IPS-15b (cell line): ENCODE measurements around the gene TLN1.
A peak's percentile ranks its signal among the peaks of the same experiment; 100 is the strongest.

Source experiments
- H3K27me3 ChIP-seq: one replicate; pipeline ENCODE4 v1.6.1; 2013; ENCODE audit warnings: low read length; ENCODE audit not compliant: control insufficient read depth, insufficient read depth
- H3K36me3 ChIP-seq: one replicate; pipeline ENCODE4 v1.6.1; 2013; ENCODE audit warnings: low read length; ENCODE audit not compliant: control insufficient read depth, insufficient read depth
- H3K4me1 ChIP-seq: one replicate; pipeline ENCODE4 v1.6.1; 2013; ENCODE audit warnings: mild to moderate bottlenecking, low read length; ENCODE audit not compliant: control insufficient read depth, insufficient read depth
- H3K4me3 ChIP-seq: one replicate; pipeline ENCODE4 v1.5.1; 2013; ENCODE audit warnings: low read depth, low read length
- H3K9ac ChIP-seq: one replicate; pipeline ENCODE4 v1.6.1; 2013; ENCODE audit warnings: low read depth, mild to moderate bottlenecking, low read length
- H3K9me3 ChIP-seq: one replicate; pipeline ENCODE4 v1.6.1; 2013; ENCODE audit warnings: mild to moderate bottlenecking, low read length; ENCODE audit not compliant: control insufficient read depth, insufficient read depth

TLN1 gene

DNA sequence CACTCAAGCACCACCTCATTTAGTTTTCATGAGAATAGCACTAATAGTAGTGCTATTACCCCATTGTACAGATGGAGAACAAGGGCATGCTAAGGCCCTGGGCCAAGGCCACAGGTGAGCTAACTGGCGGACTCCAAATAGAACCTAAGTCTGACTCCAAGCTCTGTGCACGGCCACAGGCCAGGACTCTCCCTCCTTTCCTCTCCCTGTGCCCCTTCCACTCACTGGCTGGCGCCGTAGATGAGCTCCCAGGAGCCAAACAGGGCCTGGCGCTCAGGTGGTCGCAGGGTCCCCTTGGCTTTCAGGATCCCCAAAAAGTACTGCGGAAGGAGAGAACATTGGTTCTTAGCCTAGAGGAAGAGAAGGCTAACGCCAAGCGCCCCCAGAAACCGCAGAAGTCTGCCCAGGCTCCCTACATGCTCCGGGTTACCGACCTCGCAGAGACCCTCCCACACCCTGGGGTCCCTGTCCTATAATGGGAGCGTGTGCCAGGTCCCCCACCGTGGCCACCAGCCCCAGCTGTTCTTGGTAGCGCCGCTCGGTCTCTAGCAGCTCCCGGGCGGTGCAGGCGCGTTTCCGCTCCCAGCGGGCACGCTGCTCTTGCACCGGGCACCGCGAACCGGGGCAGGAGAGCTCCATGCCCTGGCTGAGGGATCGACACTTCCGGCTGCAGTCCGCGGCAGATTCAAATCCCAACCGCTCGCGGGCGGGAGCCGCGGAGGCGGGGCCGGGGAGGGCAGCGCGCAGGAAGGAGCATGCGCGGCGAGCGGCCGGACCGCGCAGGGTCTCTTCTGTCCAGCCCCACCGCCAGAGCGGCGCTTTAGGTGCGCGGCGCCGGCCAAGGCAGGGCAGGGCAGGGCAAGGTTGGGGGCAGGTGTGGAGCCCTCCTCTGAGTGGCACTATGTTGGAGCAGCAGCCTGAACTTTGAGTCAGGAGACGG lies 67.2 kb downstream of the TLN1 start, which contains the start of gene ARHGEF39:
ARHGEF39 (minus strand) TSS at position 665 of the 940 bp plus-strand sequence; CDS start at position 639, 26 bp downstream.
- Histone ChIP-seq H3K9me3 (no peaks in the 10 kb centered on the region), H3K36me3 (peaks cover 27% of the 10 kb centered on the region), H3K9ac (peak within 1 kb of the TSS; percentile 94), H3K4me1 (peaks cover 7% of the 10 kb centered on the region), H3K27me3 (no peaks in the 10 kb centered on the region), H3K4me3 (peak within 1 kb of the TSS; percentile 92)

DNA sequence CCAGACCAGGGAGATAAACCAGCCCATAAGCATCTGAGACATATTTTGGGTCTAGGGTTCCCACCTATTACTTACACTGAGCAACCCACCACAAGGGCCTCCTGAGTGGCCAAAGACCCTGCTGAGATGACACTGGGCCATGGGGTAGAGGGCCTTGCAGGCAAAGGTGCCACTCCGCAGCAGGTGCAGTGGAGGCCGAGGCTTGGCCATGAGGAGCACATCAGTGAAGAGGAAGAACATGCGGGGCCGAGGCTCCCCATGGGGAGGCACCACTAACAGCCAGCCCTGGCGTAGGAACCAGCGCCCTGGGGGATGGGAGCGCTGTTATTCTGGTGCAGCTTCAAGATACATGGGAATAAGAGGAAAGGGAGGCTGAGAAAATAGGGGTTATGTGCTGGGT lies 69.6 kb downstream of the TLN1 start:
- Histone ChIP-seq H3K36me3 (peaks cover 27% of the 10 kb centered on the region), H3K4me1 (peaks cover 7% of the 10 kb centered on the region), H3K4me3 (no peak overlapping the region), H3K27me3 (no peaks in the 10 kb centered on the region), H3K9ac (no peak overlapping the region), H3K9me3 (no peaks in the 10 kb centered on the region)

DNA sequence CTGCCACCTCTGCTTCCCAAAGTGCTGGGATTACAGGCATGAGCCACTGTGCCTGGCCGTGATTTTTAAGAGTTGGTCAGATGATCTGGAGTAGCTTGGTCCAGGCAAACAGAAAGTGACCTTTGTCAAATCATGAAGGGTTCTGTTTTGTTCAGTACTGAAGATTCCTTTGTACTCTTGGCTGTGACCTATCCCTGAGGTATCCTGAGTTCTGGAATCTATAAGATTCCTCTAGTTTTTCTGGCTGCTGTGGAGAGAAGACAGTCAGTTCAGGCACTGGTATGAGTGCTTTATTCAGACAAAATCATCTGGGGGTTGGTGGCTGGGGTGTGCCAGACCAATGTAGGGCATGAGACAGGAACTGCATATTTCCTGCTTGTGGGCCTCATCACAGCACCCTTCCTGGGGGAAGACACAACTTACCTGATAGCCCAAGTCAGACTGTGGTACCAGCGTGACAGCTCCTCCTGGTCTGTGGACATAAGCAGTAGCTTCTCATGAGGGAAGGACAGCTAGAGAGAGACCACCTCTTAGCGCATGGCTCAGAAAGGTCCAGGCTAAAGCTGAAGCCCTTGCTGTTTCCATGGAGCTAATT lies 70.1 kb downstream of the TLN1 start:
- H3K36me3 ChIP-seq, result peaks cover 27% of the 10 kb centered on the region
- no peak overlapping the region for H3K4me3 ChIP-seq
- no peak overlapping the region for H3K9ac ChIP-seq
- peaks cover 7% of the 10 kb centered on the region for H3K4me1 ChIP-seq
- no peaks in the 10 kb centered on the region for H3K9me3 ChIP-seq
- H3K27me3 ChIP-seq, result no peaks in the 10 kb centered on the region

DNA sequence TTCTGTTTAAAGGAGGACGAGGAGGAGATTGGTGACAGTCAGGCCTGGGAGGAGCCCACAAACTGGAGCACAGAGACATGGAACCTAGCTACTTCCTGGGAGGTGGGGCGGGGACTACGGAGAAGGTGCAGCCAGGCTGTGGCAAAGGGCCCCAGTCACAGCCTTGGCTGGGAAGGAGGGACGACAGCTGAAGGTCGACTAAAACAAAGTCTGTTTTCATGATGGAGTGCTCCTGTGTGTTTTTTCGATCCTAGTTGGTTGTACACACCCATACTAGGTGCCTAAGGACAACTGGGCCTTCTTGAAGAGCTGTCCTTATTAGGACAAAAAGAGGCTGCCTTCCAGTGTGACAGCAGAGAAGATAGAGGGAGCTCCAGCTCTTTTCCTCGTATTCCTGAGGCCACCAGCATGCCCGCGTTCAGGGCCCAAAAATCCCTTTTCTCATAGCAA lies 71.0 kb downstream of the TLN1 start:
- H3K27me3 ChIP-seq, result peaks cover 7% of the 10 kb centered on the region
- no peak overlapping the region for H3K9ac ChIP-seq
- no peaks in the 10 kb centered on the region for H3K9me3 ChIP-seq
- peaks cover 27% of the 10 kb centered on the region for H3K36me3 ChIP-seq
- no peak overlapping the region for H3K4me3 ChIP-seq
- H3K4me1 ChIP-seq, result peaks cover 7% of the 10 kb centered on the region

DNA sequence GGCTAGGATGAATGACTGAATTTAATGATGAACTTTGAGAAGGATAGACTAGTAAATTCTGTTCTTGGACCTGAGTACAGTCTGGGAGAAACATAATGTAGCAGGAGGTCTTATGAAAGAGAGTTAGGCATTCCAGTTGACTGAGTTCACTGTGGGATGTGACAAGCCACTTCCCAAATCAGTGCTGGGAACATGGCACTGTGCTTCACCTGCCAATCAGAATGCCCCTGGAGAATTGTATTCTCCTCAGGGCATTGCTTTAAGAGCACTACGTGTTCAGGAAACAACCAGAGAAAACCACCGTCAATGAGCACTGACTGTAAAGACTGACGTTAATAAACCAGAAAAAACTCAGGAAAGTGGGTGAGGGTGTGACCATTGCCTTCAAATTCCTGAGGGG lies 72.7 kb downstream of the TLN1 start:
- Histone ChIP-seq H3K9ac (no peak overlapping the region), H3K36me3 (peaks cover 27% of the 10 kb centered on the region), H3K9me3 (no peaks in the 10 kb centered on the region), H3K27me3 (peaks cover 8% of the 10 kb centered on the region), H3K4me1 (peaks cover 6% of the 10 kb centered on the region), H3K4me3 (peak overlapping the region; percentile 84)

DNA sequence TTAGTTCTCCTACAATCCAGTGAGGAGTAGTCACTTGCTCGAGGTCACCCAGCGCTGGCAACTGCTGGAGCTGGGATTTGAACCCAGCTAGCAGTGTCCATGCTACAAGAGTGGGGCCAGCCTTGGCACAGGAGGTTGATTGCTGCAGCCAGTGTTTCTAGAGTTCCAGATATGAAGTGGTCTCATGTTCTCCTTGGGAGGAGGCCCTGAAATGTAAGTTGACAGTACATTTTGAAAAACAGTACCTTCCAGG lies 73.1 kb downstream of the TLN1 start:
- Histone ChIP-seq H3K36me3 (peaks cover 27% of the 10 kb centered on the region), H3K9me3 (no peaks in the 10 kb centered on the region), H3K4me3 (peak overlapping the region; percentile 84), H3K9ac (peak overlapping the region; percentile 97), H3K4me1 (peaks cover 3% of the 10 kb centered on the region), H3K27me3 (peaks cover 8% of the 10 kb centered on the region)

DNA sequence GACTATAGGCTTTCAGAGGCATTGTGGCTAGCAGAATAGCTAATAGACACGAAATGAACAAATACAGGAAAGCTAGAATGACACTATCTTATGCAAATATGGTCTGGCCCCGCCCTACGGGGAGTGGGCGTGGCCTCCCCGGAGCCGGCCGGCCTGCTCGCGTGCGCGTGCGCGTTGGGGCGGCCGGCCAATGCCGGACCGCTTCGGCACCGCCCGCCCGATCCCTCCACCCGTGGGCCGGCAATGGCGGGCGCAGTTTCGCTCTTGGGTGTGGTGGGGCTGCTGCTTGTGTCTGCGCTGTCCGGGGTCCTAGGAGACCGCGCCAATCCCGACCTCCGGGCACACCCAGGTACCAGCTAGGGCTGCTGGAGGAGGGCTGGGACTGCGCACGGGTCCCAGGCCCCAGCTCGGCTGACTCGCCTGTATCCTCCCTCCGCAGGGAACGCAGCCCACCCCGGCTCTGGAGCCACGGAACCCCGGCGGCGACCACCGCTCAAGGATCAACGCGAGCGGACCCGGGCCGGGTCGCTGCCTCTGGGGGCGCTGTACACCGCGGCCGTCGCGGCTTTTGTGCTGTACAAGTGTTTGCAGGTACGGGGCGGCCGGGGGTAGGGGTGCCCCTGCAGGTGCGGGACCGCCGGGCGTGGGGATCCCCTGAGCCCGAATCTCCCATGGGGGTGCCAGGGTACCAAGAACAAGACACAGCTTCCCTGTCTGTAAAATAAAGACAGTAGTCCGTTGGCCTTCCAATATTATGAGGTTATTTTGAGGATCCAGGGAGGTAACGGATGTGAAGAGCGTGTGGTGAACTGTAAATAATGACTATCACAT lies 73.6 kb downstream of the TLN1 start, which contains the start of gene CCDC107:
CCDC107 (plus strand) TSS at position 156 of the 831 bp plus-strand sequence; CDS start at position 244, 88 bp downstream.
- Histone ChIP-seq H3K4me3 (peak within 1 kb of the TSS; percentile 84), H3K9me3 (no peaks in the 10 kb centered on the region), H3K9ac (peak within 1 kb of the TSS; percentile 97), H3K36me3 (peaks cover 26% of the 10 kb centered on the region), H3K4me1 (no peaks in the 10 kb centered on the region), H3K27me3 (peaks cover 8% of the 10 kb centered on the region)

DNA sequence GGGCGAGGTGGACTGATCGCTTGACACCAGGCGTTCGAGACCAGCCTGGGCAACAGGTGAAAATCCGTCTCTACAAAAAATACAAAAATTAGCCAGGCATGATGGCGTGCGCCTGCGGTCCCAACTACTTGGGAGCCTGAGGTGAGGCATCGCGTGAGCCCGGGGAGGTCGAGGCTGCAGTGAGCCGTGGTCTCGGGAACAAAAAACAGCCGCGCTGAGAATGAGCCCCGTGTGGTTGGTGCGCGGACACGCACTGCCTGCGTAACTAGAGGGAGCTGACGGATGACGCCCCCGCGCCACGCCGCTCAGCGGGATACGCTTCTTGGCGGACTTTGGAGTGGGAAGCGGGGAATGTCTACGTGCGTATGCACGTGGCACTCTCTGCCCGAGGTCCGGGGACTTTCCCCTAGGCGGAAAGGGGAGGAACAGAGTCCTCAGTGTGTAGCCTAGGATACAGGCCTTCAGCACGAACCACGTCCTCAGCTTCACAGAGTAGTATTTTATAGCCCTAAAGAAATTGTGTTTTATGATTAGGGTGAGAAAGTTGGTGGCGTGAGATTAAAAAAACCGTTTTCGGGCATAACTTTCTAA lies 74.4 kb downstream of the TLN1 start, which contains the start of gene RMRP:
RMRP (minus strand) TSS at position 474 of the 591 bp plus-strand sequence.
- Histone ChIP-seq H3K36me3 (peaks cover 19% of the 10 kb centered on the region), H3K27me3 (peaks cover 8% of the 10 kb centered on the region), H3K9ac (peak within 1 kb of the TSS; percentile 97), H3K4me3 (peak within 1 kb of the TSS; percentile 84), H3K9me3 (no peaks in the 10 kb centered on the region), H3K4me1 (no peaks in the 10 kb centered on the region)

DNA sequence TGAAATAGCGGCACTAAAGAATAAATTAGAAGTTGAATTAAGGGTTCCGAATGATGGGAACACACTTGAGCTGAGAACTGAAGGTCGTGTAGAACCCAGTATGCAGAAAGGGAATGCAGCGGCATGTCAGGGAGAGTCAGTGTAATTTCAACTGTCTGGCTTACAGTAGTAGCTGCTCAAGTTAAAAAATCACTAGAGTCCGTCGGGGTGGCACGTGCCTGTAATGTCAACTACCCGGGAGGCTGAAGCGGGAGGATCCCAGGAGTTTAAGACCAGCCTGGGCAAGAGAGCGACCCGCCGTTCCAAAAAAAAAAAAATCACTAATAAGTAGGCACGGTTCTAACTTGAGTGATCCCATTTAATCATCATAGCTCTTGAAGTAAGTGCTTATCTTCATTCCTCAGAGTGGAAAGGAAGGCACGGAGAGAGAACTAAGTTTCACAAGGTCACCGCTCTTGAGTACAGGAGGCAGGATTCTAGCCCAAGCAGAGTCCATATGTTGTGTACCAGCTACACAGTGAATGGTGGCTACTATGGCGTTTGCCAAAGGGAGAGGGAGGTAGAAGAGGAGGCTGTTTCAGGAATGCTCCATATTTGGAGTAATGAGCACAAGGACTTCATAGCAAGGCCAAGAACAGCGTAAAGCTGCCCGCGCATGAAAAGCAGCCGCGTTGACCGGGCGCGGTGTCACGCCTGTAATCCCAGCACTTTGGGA lies 75.0 kb downstream of the TLN1 start:
- H3K27me3 ChIP-seq, result peaks cover 8% of the 10 kb centered on the region
- no peaks in the 10 kb centered on the region for H3K9me3 ChIP-seq
- peak overlapping the region; percentile 84 for H3K4me3 ChIP-seq
- no peaks in the 10 kb centered on the region for H3K4me1 ChIP-seq
- H3K9ac ChIP-seq, result peak overlapping the region; percentile 4
- H3K36me3 ChIP-seq, result peaks cover 13% of the 10 kb centered on the region

DNA sequence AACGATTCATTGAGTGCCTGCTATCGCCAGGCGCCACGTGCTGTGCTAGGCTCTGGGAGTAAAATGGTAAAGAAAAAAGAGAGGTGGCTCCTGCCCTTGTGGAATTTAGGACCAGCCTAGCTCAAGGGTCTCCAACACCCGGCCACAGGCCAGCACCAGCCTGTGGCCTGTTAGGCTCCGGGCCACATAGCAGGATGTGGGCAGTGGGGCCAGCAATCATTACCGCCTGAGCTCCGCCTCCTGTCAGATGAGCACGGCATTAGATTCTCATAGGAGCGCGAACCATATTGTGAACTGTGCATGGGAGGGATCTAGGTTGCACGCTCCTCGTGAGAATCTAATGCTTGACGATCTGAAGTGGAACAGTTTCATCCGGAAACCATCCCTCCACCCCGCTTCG lies 75.6 kb downstream of the TLN1 start:
- Histone ChIP-seq H3K36me3 (peaks cover 10% of the 10 kb centered on the region), H3K27me3 (peaks cover 8% of the 10 kb centered on the region), H3K4me3 (no peak overlapping the region), H3K4me1 (peaks cover under 1% of the 10 kb centered on the region), H3K9me3 (no peaks in the 10 kb centered on the region), H3K9ac (no peak overlapping the region)
